ENCODE results near the gene POLR1H.

The POLR1H gene

DNA sequence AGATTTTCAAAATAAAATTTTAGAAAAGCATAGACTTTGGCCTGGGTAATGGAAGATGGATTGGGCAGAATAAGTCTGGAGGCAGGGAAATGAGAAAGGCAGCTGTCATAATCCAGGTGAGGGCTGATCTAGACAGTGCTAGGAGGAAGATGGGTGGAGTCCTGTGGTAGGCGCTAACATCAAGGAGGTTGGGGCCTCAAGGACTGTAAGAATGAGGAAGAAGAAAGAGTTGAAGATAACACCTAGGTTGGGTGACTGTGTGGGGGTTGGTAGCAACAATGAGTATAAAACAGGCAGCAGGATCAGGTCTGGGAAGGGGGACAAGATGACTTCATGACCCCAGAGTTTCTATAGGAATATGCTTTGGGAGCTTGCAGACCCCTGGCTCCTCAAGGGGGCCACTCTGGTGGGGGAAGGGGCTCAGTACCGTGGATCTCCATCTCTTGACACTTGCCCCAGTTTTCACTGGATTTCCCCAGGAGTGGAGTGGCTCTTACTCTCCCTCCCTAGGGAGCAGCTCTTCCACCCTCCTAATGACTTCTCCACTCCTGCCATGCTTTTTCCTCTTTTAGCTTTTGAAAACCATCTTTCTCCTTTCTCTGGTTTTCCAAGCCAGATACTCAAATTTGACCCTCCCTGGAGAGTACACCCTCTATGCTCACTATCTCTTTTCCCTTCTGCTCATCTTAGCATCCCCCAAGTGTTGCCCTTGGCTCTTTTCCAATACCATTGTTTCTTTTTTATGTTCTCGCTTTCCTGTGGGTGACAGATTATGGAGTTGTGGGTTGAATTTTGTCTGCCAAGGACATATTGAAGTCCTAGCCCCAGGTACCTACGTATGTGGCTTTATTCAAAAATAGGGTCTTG, 37.1 kb downstream of the POLR1H start:
- DNase-seq, result no peak

DNA sequence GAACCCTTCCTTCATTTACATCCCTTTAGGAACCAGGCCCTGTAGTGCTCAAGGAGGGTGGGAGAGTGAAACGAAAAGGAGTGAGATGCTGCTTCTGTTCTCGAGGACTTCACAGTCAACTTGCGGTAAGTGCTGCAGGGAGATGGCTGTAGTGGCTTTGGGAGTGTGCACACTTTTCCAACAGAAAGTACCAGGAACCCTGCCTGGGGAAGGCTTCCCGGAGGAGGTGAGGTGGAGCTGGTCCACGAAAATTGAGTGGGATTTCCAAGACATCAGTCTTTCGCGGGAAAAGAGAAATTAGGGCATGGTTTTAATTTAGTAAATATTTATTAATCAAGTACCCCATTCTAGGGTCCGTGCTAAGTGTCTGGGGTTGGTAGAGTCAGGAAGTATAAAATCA, 39.1 kb downstream of the POLR1H start:
- DNase-seq, result no peak

DNA sequence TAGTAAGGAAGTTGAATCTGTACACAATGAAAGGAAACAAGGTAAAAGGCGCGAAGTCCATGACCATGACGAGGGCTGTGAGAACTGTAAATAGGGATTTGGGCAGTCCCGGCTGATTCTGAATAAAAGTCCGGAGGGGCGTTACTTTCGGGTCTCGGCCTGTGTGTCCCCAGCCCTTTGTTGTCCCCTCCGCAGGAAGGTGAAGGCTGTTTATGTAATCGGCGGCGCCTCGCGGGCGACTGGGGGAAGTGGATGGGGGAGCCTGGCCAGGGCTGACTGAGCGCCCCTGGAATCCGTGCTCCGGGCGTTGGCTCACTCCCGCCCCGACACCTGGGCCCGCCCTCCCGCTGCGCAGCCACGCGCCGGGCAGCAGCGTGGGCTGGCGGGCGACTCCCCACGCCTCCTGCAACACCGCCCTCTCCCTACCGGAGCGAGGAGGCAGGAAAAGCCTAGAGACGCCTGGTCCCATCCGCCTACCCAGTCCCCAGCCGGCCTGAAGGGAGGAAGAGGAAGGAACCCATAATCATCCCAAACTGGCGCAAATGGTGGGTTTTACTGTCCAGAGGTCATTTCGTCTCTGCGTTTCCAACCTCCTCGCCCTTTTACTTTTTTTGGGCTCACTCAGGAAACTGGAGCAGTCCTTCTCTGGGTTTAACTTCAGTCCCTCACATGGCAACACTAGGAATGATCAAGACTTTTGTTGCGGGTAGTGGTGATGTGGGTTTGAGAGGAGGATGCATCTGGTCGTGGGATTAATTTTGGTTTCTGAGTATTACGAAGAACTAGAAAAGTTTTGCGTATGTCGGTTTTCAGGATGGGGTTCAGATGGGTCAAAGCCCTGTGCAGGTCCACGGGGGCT, 39.7 kb downstream of the POLR1H start:
- DNase-seq, result no peak

DNA sequence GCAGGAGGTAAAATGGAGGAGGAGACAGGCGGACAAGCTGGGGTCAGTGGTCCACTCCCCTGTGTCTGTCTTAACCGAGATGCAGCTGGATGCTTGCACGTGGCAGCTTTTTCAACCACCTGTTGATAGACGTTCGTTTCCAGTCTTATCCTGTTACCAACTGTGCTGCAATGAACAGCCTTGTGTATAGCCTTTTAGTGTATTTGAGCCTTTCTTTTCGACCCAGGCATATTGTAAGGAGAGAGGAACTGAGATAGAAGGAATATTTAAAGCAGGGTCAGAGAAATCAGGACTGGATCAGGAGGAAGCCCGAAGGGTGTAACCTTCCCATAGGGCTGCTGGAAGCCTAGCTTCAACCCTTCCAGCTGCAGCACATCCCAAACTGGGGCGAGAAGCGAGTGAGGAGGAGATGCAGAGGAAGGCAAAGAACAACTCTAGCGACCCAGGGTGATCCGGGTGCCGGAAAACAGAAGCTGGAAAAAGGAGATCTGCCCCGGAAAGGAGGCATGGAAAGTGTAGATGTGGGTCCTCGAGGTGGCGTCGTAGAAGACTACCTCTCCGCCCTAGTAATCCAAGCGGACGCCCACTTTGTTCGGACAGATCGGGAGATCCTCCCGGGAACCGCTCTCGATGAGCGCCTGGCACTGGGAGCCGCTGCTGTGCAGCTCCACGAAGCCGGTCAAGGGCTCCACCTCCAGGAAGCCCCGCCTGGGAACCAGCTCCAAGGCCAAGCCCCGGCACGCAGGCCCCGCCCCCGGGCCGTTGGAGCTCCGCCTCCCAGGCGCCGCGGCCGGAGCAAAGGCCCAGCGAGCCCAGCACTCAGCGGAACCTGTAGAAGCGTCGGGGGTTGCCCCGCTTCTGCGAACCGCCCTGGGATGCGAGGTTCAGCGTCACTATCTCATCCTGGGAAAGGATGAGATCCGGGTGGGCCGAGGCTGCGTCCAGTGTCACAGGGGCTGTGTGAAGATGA, 40.7 kb downstream of the POLR1H start:
- DNase-seq, result peak; percentile 80 to 87

DNA sequence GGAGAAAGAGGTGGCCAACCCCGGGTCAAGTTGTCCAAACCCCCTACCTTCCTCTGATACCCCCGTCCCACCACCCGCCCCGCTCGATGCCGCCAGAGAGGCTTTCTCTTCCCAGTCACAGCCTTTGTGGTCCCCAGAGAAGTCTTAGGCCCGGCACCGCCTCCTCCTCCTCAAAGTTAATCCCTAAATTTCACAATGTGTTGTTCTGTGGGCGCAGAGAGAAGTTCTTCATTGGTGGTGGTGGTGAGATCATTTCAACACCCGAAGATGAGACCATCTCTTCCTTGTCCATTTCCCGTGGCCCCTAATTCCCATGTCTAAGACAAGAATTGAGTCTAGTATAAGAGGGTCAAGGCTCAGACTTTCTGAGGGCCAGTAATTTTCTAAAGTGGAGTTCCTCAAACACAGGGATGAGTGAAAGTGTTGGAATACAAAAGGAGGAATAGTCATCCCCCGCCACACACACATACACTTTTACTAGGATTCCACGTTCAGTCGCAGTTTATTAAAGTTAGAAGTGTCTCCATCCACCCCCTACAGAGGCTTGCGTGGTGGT, 41.4 kb downstream of the POLR1H start:
- DNase-seq, result peak; percentile 77 to 81

DNA sequence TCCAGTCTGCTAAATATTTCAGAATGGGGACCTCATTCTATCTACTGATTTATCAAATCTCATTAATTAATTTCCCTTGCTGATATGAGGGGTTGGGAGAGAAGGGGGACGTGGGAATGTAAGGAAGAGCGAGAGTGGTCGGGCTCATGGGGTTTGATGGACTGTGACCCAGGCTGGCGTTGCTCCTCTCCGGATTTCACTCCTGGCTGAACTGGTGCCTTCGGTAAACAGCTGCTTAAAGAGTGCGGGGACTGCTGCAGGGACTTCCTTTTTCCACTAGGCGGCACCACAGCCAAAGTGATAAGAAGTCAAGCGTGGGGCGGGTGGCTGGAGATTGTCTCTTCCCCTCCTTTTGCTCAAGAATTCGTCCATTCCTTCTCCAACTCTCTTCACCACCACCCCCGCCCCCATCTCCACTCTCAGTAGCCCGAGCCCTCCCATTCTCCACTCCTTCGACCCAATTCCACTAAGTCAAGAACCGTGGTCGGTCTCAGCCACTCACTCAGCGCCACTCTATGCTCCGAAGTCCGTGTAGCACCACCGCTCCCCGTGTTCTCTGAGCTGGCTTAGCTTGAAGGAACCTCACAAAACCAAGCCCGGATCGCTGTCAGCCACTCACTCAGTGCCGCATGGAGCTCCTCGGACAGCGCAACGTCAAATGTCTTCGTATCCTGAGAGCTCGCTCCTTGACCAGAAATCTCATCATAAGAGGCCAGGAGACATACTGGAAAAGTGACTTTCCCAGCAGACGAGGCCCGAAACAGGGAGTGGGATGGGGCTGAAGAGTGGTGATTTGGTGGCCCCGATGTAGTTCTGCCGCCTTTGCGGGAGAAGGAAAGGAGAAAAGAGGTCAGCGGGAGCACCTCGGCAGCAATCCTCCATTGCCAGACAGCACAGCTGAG, 42.2 kb downstream of the POLR1H start:
- peak; percentile 93 to 94 for DNase-seq

DNA sequence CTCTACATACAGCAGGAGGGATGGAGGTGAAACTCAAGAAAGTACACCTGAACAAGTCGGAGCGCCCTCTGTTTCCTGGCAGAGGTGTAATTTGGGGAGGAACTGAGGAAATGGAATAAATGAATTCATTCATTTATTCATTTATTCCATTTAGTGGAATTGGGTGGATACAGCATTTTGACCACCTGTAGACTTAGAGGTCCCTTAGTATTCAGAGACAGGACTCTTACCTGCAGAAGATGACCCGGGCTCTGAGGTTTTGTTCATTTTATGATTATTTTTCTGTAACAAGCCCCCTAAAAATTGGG, 42.8 kb downstream of the POLR1H start:
- no peak for DNase-seq

DNA sequence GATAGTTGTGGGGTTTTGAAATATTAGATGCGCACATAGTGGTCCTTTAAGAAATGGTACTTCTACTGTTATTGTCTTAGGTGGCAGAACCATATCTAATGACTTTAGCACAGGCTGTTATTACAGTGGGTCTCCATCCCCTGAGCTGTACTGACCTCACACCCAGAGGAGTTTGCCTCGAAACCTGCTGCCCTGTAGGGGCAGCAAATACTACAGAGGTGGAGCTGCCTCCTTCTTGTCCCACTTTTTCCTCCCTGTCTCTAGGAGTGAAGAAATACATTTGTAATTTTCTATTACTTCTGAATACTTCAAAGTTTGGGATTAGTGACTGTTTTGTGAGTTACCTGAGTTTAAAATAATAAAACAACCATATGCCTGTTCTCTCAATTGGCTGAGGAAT, 43.6 kb downstream of the POLR1H start:
- DNase-seq, result no peak

DNA sequence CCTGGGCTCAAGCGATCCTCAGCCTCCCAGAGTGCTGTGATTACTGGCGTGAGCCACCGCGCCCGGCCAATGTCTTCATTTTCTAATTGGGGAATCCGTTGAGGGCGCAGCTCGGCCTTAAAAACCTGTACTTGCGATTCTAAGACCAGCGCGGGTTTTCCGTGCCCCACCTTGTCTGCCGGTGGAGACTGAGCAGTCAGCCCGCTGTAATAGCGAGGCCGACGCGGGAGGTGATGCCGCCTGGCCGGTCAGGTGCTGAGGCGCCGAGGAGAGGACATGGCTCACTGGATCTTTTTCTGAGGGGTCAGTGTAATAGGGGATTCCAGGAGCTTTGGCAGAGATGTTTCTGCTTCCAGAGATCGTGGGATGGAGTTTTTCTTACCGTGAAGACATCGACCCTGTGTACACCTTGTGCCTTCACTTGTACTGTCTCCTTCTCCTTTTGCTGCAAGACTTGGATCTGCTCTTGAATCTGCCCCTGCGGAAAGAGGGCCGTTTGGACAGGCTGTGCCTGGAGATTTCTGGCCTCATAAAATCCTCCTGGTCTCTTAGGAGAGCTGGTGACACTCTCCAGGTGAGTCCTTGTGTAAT, 50.3 kb downstream of the POLR1H start:
- DNase-seq, result no peak

DNA sequence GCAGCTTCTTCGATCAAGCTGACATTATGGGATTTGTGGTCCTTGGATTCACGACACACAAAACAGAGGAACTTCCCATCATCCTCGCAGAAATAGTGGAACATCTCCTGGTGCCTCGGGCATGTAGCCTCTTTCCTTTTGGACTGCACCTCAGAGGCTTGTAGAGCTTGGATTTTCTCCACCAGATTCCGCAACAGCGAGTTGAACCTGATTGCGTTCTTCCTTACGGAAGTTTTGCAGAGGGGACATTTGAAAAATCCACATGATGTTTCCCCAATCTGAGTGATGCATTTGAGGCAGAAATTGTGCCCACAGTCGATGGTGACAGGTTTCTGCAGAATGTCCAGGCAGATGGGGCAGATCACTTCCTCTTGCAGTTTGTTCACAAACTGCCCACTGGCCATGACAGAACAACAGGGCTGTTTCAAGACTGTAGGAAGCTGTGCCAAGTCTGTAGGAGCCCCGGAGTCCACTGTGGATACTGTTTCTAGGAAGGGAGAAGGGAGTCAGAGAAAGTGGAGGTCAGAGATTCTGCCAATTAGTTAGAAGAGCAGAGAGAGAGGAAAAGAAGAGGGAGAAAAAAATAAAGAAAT, 51.4 kb downstream of the POLR1H start:
- no peak for DNase-seq

DNA sequence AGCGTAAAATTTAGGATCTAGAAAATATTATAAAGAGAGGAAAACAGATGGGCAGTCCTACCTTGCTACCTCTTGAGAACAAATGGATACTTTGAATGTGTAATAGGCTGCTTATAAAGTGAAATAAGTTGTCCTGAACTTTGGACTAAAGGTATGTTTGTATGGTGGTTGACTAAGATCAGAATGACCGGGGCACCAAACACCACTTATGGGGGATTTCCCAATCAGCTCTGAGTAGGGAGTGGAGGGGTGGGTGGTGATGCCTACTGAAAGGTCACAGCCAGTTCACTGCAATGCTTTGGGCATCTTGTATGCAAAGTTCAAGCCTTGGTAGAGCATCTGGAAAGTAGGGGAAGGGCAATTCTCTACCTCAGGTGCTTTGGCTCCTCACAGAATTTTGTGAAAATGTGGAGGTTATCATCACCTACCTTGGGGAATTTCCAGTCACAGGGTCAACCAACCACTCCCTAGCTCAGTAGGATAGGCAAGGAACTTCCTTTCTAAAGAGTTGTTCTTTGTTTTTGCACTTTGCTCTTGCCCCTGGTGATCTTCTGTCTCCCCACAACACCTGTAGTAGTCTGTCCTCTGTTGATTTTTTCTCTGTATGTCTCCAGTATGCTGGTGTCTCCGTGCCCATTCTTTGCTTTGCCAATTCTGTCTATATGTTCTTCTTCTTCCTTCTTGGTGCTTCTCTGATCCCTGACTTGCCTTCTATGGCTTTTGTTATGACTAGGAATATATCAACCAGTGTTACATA, 52.1 kb downstream of the POLR1H start, which contains the start of gene TRIM31:
Gene TRIM31, minus strand, starts transcription at position 88 of the 757 bp plus-strand sequence. CDS start 285 bp downstream, outside the sequence.
- no peak for DNase-seq

DNA sequence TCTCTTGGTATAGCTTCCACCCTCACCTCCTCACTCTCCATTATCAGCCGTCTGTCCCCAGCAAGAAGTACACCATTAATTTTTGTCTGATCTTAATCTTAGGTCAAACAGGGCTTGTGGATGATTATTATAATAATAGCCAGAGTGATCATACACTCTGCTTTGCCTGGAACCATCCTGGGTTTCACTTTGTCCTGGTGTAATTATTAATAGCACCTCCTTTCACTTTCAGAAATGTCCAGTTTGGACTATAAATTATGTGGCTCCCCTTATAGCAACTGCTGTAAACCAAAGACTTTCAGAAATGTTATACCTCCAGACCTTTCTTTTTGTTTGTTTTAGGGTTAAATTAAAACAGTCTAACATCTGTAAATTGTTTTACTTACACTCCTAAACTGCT, 52.8 kb downstream of the POLR1H start:
- DNase-seq, result no peak
